Measurements from ENCODE around the gene HDAC4. TPM values are rescaled to one million over a fixed set of nuclear protein-coding genes. Genes with fewer than 3 reads are reported as not detected.

The HDAC4 gene
- total RNA-seq, 1 experiment from 2014 or later, result 47.6 TPM

- ATAC-seq (no peak), DNase-seq (ENCODE audit: low read depth, low spot score) (no peak)
- Histone ChIP-seq H3K36me3 (ENCODE audit: control insufficient read depth in 1 of 2, insufficient read depth in 2 of 2, low read length in 2 of 2) (peaks cover 0 to 4% of the 10 kb centered on the region in 2 experiments; a peak in 1 of 4 replicates), H3K27ac (ENCODE audit: low read depth, low read length) (no peak overlapping the region), H2AFZ (ENCODE audit: low read depth, low read length, poor library complexity, severe bottlenecking) (no peak overlapping the region), H3K9ac (ENCODE audit: low read length) (no peak overlapping the region), H4K20me1 (ENCODE audit: insufficient read depth) (no peaks in the 10 kb centered on the region), H3K4me2 (ENCODE audit: low read length) (no peak overlapping the region), H3K79me2 (ENCODE audit: insufficient read depth, low read length) (no peaks in the 10 kb centered on the region), H3K9me2 (ENCODE audit: insufficient read depth) (no peaks in the 10 kb centered on the region), H3K27me3 (ENCODE audit: insufficient read depth, low read length) (no peaks in the 10 kb centered on the region), H3K4me3 (replicated peaks in 1 of 2; ENCODE audit: low read depth in 1 of 2, low read length in 2 of 2) (no peak overlapping the region), H3K9me3 (ENCODE audit: control insufficient read depth in 1 of 2, insufficient read depth in 1 of 2, low read depth in 1 of 2, low read length in 2 of 2) (no peaks in the 10 kb centered on the region), H3K4me1 (ENCODE audit: control insufficient read depth in 1 of 2, insufficient read depth in 2 of 2, low read length in 2 of 2) (peaks cover 0 to 6% of the 10 kb centered on the region in 2 experiments; a peak in 1 of 4 replicates)
- no peak for TF ChIP-seq FOSL1 (IDR thresholded peaks at IDR 0.05; ENCODE audit: low read depth)
- no peak for TF ChIP-seq REST (IDR thresholded peaks at IDR 0.05; ENCODE audit: low read depth)
- TF ChIP-seq SP1 (IDR thresholded peaks at IDR 0.05; ENCODE audit: low read depth), result no peak
- TF ChIP-seq RAD21 (IDR thresholded peaks at IDR 0.05; ENCODE audit: low read depth), result no peak
- TF ChIP-seq POLR2A (IDR thresholded peaks at IDR 0.05; ENCODE audit: borderline replicate concordance, extremely low read depth, insufficient read depth, insufficient read length), result no peak
- TF ChIP-seq TCF7L2 (IDR thresholded peaks at IDR 0.05; ENCODE audit: borderline replicate concordance, extremely low read depth, insufficient read depth, insufficient read length), result no peak
- no peak for TF ChIP-seq ZBTB33 (IDR thresholded peaks at IDR 0.05; ENCODE audit: extremely low read depth, insufficient replicate concordance, low read length)
- no peak for TF ChIP-seq SIN3A (IDR thresholded peaks at IDR 0.05; ENCODE audit: low read depth)
- POLR2A ChIA-PET, result no interaction called here
- CTCF ChIA-PET, result no interaction called here
- intact Hi-C loops (cut with micrococcal nuclease), result no loop called here
- BruUV-seq (replicated peaks), result no TSS peak
- RAD21 ChIA-PET (ENCODE audit: low non-redundant PET in 1 of 2, low total read pairs in 2 of 2, uncharacterized antibody in 2 of 2, unreplicated experiment in 2 of 2), result no interaction called here
Measured at GRCh38 chr2:239110595-239111048, 290.2 kb downstream of the HDAC4 start.
